Naive thymus-derived CD4-positive, alpha-beta T cell (primary cell): ENCODE results near the gene TMPRSS2. TPM values are rescaled to one million over a fixed set of nuclear protein-coding genes. Genes with fewer than 3 reads are reported as not detected.

Experiments used
- ATAC-seq: fragments of 150-1000 bp; cut with Tn5 transposase; 2 replicates; pipeline ENCODE4 v1.10.0; 2021; ENCODE audit warnings: mild to moderate bottlenecking, moderate library complexity
- CTCF ChIA-PET: fragments of 350-600 bp; sonication (Branson Sonifier 250); formaldehyde crosslinking; loops from one replicate; lab custom pipeline; 2021; ENCODE audit warnings: antibody characterized with exemption; lab: Charles Lee
- POLR2A ChIA-PET: fragments of 350-600 bp; sonication (Branson Sonifier 250); formaldehyde crosslinking; loops from one replicate; lab custom pipeline; 2021; ENCODE audit warnings: antibody characterized with exemption, inconsistent platforms; lab: Charles Lee
- DNase-seq, 9 donors: peaks; one replicate each; pipeline versions ENCODE4 v3.0.0 to v3.0.0-alpha.2; 2020 to 2022; ENCODE audit warnings: mixed read lengths in 1 of 9
- H3K27ac ChIP-seq: one replicate; pipeline ENCODE4 v1.7.0; 2013; ENCODE audit warnings: mild to moderate bottlenecking, low read depth, low read length, moderate library complexity
- H3K27me3 ChIP-seq, 2 donors: one replicate each; pipeline ENCODE4 v1.7.0; 2013; ENCODE audit warnings: low read length in 2 of 2, mild to moderate bottlenecking in 2 of 2, moderate library complexity in 2 of 2; ENCODE audit not compliant: control insufficient read depth in 2 of 2, insufficient read depth in 2 of 2
- H3K36me3 ChIP-seq, 3 experiments: 1 replicate in 2 of 3; 2 replicates in 1 of 3; pipeline ENCODE4 v1.7.0; 2013; ENCODE audit warnings: low read length in 3 of 3, mild to moderate bottlenecking in 3 of 3, moderate library complexity in 1 of 3; ENCODE audit not compliant: insufficient read depth in 3 of 3, control insufficient read depth in 2 of 3
- H3K4me1 ChIP-seq, 2 donors: one replicate each; pipeline ENCODE4 v1.7.0; 2013; ENCODE audit warnings: low read length in 2 of 2, mild to moderate bottlenecking in 2 of 2, moderate library complexity in 1 of 2; ENCODE audit not compliant: control insufficient read depth in 2 of 2, insufficient read depth in 2 of 2
- H3K4me3 ChIP-seq: 2 replicates; pipeline ENCODE4 v1.7.0; 2013; ENCODE audit warnings: mild to moderate bottlenecking, low read length
- H3K9me3 ChIP-seq, 3 experiments: 1 replicate in 2 of 3; 2 replicates in 1 of 3; pipeline ENCODE4 v1.7.0; 2013; ENCODE audit warnings: low read length in 3 of 3; ENCODE audit not compliant: control insufficient read depth in 2 of 3
- H3K27ac Mint-ChIP-seq, 9 donors: one replicate each; pipeline ENCODE4 v1.8.0; 2020 to 2022; ENCODE audit warnings: mixed read lengths in 9 of 9, mild to moderate bottlenecking in 8 of 9, moderate library complexity in 5 of 9, inconsistent platforms in 2 of 9
- H3K27me3 Mint-ChIP-seq, 5 donors: one replicate each; pipeline ENCODE4 v1.8.0; 2021 to 2022; ENCODE audit warnings: mixed read lengths in 5 of 5, mild to moderate bottlenecking in 1 of 5
- H3K36me3 Mint-ChIP-seq, 5 donors: one replicate each; pipeline ENCODE4 v1.8.0; 2020 to 2022; ENCODE audit warnings: mixed read lengths in 5 of 5, mild to moderate bottlenecking in 3 of 5, inconsistent platforms in 1 of 5
- H3K4me1 Mint-ChIP-seq, 7 donors: one replicate each; pipeline ENCODE4 v1.8.0; 2020 to 2022; ENCODE audit warnings: mixed read lengths in 7 of 7, mild to moderate bottlenecking in 3 of 7, inconsistent platforms in 1 of 7
- H3K4me3 Mint-ChIP-seq, 10 donors: one replicate each; pipeline ENCODE4 v1.8.0; 2020 to 2022; ENCODE audit warnings: mild to moderate bottlenecking in 10 of 10, mixed read lengths in 10 of 10, moderate library complexity in 6 of 10, inconsistent platforms in 2 of 10
- H3K9me3 Mint-ChIP-seq, 11 donors: one replicate each; pipeline ENCODE4 v1.8.0; 2020 to 2022; ENCODE audit warnings: mixed read lengths in 11 of 11, mild to moderate bottlenecking in 4 of 11, inconsistent platforms in 1 of 11, moderate library complexity in 1 of 11
- intact Hi-C, 2 donors: fragments of 100-400 bp; cut with micrococcal nuclease; formaldehyde crosslinking; loops; one replicate each; pipeline ENCODE4 v1.15.1; 2023
- polyA plus RNA-seq, 2 donors: library from polyadenylated mRNA; unstranded; fragments of 300-500 nt; fragmentation: Illumina TruSeq; gene quantifications; one replicate each; pipeline ENCODE4 v1.2.3, GENCODE V29; 2021
- total RNA-seq, 6 experiments: library from RNA in 5 of 6; stranded (reverse) in 5 of 6; gene quantifications; 1 replicate in 5 of 6; 2 replicates in 1 of 6; pipeline ENCODE4 v1.2.3 and lab custom pipeline; 2021 to 2026

The TMPRSS2 gene
- total and polyA plus RNA-seq, 7 experiments from 2014 or later: not detected

DNA sequence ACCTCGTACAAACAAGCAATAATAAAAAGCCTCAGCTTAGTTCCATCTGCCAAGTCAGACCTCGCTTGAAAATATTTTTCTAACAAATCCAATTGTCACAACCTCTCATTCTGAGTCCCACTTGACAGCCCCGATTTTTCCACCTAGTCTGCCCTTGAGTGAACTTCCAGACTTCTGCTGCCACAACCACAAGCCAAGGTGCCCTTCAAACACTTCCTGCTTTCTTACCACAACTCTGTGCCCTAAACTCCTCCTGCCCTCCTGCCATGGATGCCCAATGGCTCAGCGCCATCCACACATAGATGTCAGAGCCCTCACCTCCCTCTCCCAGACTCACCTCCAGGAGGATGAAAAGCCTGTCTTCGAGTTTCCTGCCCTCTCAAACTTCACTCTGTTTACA is 3.9 kb downstream of the TMPRSS2 start:
- Histone ChIP-seq H3K36me3 (no peaks in the 10 kb centered on the region), H3K9me3 (no peaks in the 10 kb centered on the region), H3K4me1 (no peaks in the 10 kb centered on the region), H3K27ac (no peak overlapping the region), H3K4me3 (no peak overlapping the region), H3K27me3 (no peaks in the 10 kb centered on the region)
- DNase-seq (no peak), ATAC-seq (no peak)
- intact Hi-C loops: no loop called here
- H3K27ac Mint-ChIP-seq: no peak overlapping the region
- H3K9me3 Mint-ChIP-seq: no peaks in the 10 kb centered on the region
- H3K27me3 Mint-ChIP-seq: peaks cover 31 to 60% (median 45%) of the 10 kb centered on the region in 5 donors
- H3K36me3 Mint-ChIP-seq: no peaks in the 10 kb centered on the region
- peaks cover 0 to 5% (median 0%) of the 10 kb centered on the region in 7 donors for H3K4me1 Mint-ChIP-seq
- CTCF ChIA-PET: no interaction called here
- POLR2A ChIA-PET: no interaction called here
- H3K4me3 Mint-ChIP-seq: no peak overlapping the region

GRCh38 chr21:41503331-41503730 is 4.6 kb downstream of the TMPRSS2 start:
- intact Hi-C loops: no loop called here
- Histone ChIP-seq H3K4me1 (no peaks in the 10 kb centered on the region), H3K27ac (no peak overlapping the region), H3K36me3 (no peaks in the 10 kb centered on the region), H3K9me3 (no peaks in the 10 kb centered on the region), H3K4me3 (no peak overlapping the region), H3K27me3 (no peaks in the 10 kb centered on the region)
- no peak overlapping the region for H3K27ac Mint-ChIP-seq
- DNase-seq (no peak), ATAC-seq (no peak)
- ChIA-PET POLR2A (no interaction called here), CTCF (no interaction called here)
- no peaks in the 10 kb centered on the region for H3K9me3 Mint-ChIP-seq
- H3K27me3 Mint-ChIP-seq: peaks cover 26 to 59% (median 47%) of the 10 kb centered on the region in 5 donors
- no peaks in the 10 kb centered on the region for H3K36me3 Mint-ChIP-seq
- peaks cover 0 to 5% (median 0%) of the 10 kb centered on the region in 7 donors for H3K4me1 Mint-ChIP-seq
- no peak overlapping the region for H3K4me3 Mint-ChIP-seq

GRCh38 chr21:41501919-41502318 is 6.0 kb downstream of the TMPRSS2 start:
- Histone ChIP-seq H3K4me1 (no peaks in the 10 kb centered on the region), H3K36me3 (no peaks in the 10 kb centered on the region), H3K9me3 (no peaks in the 10 kb centered on the region), H3K27me3 (no peaks in the 10 kb centered on the region), H3K4me3 (no peak overlapping the region), H3K27ac (no peak overlapping the region)
- Mint-ChIP-seq H3K27ac (no peak overlapping the region), H3K9me3 (no peaks in the 10 kb centered on the region), H3K4me1 (peaks cover 0 to 5% (median 0%) of the 10 kb centered on the region in 7 donors), H3K4me3 (no peak overlapping the region), H3K36me3 (no peaks in the 10 kb centered on the region), H3K27me3 (peaks cover 26 to 58% (median 48%) of the 10 kb centered on the region in 5 donors)
- intact Hi-C loops: no loop called here
- ChIA-PET POLR2A (no interaction called here), CTCF (no interaction called here)
- ATAC-seq: no peak
- no peak for DNase-seq

DNA sequence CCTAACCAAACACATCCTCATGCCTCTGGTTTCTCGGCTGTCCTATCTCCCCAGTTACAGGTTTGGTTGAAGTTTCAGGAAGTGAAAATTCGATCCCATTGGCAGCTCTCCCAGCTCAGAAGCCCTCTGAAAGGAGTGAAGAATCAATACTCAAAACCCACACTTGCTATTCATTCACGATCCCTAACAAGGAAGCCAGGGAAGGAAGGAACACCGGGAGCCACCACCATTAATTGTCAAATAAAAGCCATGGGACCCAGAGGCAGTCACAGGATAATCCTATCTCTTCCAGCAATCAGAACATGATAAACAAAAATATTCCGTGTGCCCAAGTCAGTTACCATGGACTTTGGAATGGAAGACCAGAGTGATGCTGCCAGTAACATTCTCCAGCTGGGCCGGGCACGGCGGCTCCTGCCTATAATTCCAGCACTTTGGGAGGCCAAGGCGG is 7.0 kb downstream of the TMPRSS2 start:
- Mint-ChIP-seq H3K4me3 (no peak overlapping the region), H3K27me3 (peaks cover 21 to 49% (median 42%) of the 10 kb centered on the region in 5 donors), H3K36me3 (no peaks in the 10 kb centered on the region), H3K27ac (no peak overlapping the region), H3K9me3 (no peaks in the 10 kb centered on the region), H3K4me1 (peaks cover 0 to 5% (median 0%) of the 10 kb centered on the region in 7 donors)
- H3K27me3 ChIP-seq: no peaks in the 10 kb centered on the region
- no peak for ATAC-seq
- no peak for DNase-seq
- POLR2A ChIA-PET: no interaction called here
- H3K4me3 ChIP-seq: no peak overlapping the region
- H3K36me3 ChIP-seq: no peaks in the 10 kb centered on the region
- intact Hi-C loops: no loop called here
- H3K4me1 ChIP-seq: no peaks in the 10 kb centered on the region
- CTCF ChIA-PET: no interaction called here
- H3K9me3 ChIP-seq: no peaks in the 10 kb centered on the region
- no peak overlapping the region for H3K27ac ChIP-seq

- ATAC-seq: no peak
- POLR2A ChIA-PET: no interaction called here
Observed at GRCh38 chr21:41500363-41500762, 7.6 kb downstream of the TMPRSS2 start.

DNA sequence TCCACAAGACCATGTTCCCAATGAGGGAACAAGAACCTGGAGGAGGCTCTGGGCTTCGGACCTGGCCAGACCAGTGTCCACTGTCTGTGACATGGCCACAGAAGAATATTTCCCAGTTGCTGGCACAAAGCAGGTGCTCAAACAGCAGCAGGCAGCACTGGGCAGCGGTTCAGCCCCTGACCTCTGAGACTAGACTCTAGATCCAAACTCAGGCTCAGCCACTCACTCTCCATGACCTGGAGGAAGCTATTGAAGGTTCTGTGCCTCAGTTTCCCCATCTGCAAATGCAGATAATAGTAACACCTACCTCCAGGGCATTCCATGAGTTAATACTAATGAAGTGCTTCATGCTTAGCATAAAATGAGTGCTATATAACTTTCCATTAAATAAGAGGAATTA is 8.0 kb downstream of the TMPRSS2 start:
- Mint-ChIP-seq H3K4me3 (no peak overlapping the region), H3K27me3 (peaks cover 21 to 42% (median 31%) of the 10 kb centered on the region in 5 donors), H3K9me3 (no peaks in the 10 kb centered on the region), H3K36me3 (no peaks in the 10 kb centered on the region), H3K4me1 (peaks cover 0 to 5% (median 0%) of the 10 kb centered on the region in 7 donors), H3K27ac (no peak overlapping the region)
- no peak overlapping the region for H3K4me3 ChIP-seq
- ChIA-PET CTCF (no interaction called here), POLR2A (no interaction called here)
- no peaks in the 10 kb centered on the region for H3K36me3 ChIP-seq
- no peaks in the 10 kb centered on the region for H3K9me3 ChIP-seq
- H3K27me3 ChIP-seq: no peaks in the 10 kb centered on the region
- ATAC-seq (no peak), DNase-seq (no peak)
- H3K4me1 ChIP-seq: no peaks in the 10 kb centered on the region
- intact Hi-C loops: no loop called here
- H3K27ac ChIP-seq: no peak overlapping the region

More at GRCh38 chr21:41500363-41500762, 7.6 kb downstream of the TMPRSS2 start:
- Mint-ChIP-seq H3K4me1 (peaks cover 0 to 5% (median 0%) of the 10 kb centered on the region in 7 donors), H3K4me3 (no peak overlapping the region), H3K36me3 (no peaks in the 10 kb centered on the region), H3K27me3 (peaks cover 21 to 46% (median 36%) of the 10 kb centered on the region in 5 donors), H3K9me3 (no peaks in the 10 kb centered on the region), H3K27ac (no peak overlapping the region)
- Histone ChIP-seq H3K9me3 (no peaks in the 10 kb centered on the region), H3K27ac (no peak overlapping the region), H3K36me3 (no peaks in the 10 kb centered on the region), H3K4me1 (no peaks in the 10 kb centered on the region), H3K4me3 (no peak overlapping the region), H3K27me3 (no peaks in the 10 kb centered on the region)
- intact Hi-C loops: no loop called here
- CTCF ChIA-PET: no interaction called here
- DNase-seq: no peak

- no peaks in the 10 kb centered on the region for H3K27me3 ChIP-seq
- no peaks in the 10 kb centered on the region for H3K36me3 ChIP-seq
- H3K4me1 ChIP-seq: no peaks in the 10 kb centered on the region
- H3K9me3 ChIP-seq: no peaks in the 10 kb centered on the region
- ChIA-PET POLR2A (no interaction called here), CTCF (no interaction called here)
- no peaks in the 10 kb centered on the region for H3K9me3 Mint-ChIP-seq
- H3K27ac Mint-ChIP-seq: no peak overlapping the region
- intact Hi-C loops: no loop called here
- DNase-seq: no peak
- no peak overlapping the region for H3K4me3 ChIP-seq
- no peak overlapping the region for H3K4me3 Mint-ChIP-seq
- no peak for ATAC-seq
- no peaks in the 10 kb centered on the region for H3K4me1 Mint-ChIP-seq
- no peak overlapping the region for H3K27ac ChIP-seq
- H3K36me3 Mint-ChIP-seq: no peaks in the 10 kb centered on the region
- H3K27me3 Mint-ChIP-seq: peaks cover 21 to 32% (median 29%) of the 10 kb centered on the region in 5 donors
Observed at GRCh38 chr21:41497788-41498187, 10.2 kb downstream of the TMPRSS2 start.
